ENCODE results near the gene DHRS4L2.

Gene DHRS4L2

GRCh38 chr14:24054324-24054641 lies 65.6 kb downstream of the DHRS4L2 start:
- DNase-seq (ENCODE audit: low spot score), result no peak

GRCh38 chr14:24054646-24055045 lies 65.9 kb downstream of the DHRS4L2 start:
- DNase-seq (ENCODE audit: low spot score), result no peak
